ENCODE measurements around the gene MYH7.
"Not testable (repeated sequence)": the region's sequence is repeated elsewhere in the genome, so short reads cannot be mapped to it uniquely, and the experiment has no call there.

MYH7 gene

DNA sequence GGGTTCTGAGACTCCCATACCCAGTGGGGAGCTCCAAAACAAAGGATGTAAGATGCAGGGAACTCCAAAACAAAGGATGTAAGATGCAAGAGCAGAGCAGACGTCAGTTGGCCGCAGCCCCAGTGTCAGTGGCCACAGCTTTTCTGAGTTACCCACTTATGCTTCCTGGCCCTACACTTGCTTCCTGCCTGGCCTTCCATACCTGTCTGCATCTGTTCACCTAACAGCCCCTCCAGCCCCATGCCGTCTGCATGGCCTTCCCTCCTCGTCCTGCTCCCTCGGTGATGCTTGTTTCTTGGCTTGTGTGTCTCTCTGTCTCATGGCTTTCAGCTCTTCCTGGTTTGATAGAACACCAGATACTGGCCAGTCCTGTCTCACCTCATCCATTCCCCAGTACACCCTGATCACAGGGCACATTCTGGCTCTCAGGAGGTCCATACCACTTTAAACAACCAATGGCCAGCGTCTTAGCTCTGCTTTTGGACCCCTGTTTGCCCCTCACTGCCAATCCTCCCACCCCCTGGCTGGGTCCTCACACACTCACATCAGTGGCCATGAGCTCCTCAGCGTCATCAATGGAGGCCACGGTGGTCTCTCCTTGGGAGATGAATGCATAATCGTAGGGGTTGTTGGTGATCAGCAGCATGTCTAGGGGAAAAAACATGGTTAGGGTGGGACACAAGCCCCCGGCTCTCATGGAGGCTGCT, 5.3 kb downstream of the MYH7 start:
- DNase-seq (ENCODE audit: low read depth) = no peak

DNA sequence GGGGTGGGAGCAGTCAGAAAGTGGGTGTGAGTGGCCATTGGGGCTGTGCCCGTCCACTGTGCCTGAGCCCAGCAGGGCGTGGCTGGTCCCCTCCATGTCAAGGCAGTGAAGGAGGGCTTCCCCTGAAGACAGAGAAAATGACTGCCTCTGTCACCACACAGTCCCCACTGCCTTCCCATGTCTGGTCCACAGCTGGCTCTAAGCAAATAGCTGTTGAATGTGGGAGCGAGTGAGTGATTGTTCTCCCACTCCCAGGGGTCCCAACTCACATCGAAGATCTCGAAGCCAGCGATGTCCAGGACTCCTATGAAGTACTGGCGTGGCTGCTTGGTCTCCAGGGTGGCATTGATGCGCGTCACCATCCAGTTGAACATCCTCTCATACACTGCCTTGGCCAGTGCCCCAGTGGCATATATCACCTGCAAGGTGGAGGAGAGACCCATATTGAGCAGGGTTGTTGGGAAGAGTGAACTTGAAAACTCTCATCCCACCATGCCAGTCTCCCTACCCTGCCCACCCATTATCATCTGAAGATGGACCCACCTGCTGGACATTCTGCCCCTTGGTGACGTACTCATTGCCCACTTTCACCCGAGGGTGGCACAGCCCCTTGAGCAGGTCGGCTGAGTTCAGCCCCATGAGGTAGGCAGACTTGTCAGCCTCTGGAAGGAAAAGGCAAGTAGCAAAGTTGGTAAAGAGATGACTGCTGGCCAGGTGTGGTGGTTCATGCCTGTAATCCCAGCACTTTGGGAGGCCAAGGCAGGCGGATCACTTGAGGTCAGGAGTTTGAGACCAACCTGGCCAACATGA, 6.6 kb downstream of the MYH7 start:
- DNase-seq (ENCODE audit: low read depth) = no peak

DNA sequence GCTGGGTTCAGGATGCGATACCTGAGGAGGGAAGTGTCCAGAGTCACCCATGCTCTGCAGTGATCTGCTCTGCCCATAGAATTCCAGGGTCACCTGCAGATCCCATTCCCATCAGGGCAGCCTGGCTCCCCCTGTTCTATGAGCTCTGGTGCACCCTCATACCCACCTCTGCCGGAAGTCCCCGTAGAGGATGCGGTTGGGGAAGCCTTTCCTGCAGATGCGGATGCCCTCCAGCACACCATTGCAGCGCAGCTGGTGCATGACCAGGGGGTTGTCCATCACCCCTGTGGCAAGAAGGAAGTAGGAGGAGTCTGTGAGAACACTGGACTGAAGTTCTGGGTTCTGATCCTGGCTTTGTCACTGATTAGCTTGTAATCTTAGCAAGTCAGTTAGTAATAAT, 9.7 kb downstream of the MYH7 start:
- DNase-seq (ENCODE audit: low read depth) = not testable (repeated sequence)

DNA sequence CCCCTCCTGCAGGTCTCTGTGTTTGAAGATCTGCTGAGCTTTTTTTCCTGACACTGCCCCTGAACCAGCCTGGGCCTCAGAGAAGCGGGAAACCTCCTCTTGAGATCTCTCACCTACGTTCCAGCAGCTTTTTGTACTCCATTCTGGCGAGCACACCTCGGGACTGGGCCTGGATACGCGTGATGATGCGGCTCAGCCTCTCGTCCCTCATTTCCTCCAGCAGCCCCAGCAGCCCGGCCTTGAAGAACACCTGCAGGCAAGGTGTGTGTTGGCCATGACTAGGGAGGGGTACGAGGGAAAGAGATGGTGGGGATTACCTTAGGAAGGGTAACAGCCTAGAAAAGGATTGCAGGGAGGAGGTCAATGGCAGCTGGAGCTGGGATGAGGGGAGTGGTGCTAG, 10.3 kb downstream of the MYH7 start:
- no peak for DNase-seq (ENCODE audit: low read depth)

DNA sequence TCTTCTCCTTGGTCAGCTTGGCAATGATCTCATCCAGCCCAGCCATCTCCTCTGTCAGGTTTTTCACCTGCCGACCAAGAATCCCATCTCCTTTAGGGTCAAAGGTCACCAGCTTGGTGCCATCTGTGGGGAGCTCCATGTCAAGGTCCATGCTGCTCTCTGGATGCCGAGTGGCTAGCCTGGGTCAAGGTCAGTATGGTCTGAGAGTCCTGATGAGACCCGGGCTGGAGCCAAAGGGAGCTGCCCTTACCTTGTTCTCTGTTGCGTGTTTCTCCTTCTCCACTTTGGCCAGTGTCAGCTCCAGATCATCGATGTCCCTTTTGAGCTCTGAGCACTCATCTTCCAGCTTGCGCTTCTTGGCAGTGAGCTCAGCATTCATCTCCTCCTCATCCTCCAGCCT, 11.8 kb downstream of the MYH7 start:
- DNase-seq (ENCODE audit: low read depth) = no peak

DNA sequence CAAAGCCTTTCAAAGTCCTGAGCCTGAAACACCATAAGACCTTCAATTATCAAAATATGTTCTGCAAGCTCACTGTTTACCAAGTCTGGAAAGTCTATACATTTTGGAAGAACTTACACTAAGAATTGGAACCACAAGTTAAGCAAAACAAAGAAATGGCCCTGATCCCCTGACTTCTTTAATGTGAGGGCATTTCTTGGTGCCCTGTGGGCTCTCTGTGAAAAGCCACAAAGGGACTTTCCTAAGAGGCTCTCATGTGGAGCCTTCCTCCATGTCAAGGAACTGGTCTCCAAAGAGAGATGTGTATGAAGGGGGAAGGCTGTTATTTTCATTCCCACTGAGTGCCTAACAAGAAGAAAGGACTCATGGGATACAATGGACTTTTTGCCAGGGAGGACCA, 13.9 kb downstream of the MYH7 start:
- no peak for DNase-seq (ENCODE audit: low read depth)

DNA sequence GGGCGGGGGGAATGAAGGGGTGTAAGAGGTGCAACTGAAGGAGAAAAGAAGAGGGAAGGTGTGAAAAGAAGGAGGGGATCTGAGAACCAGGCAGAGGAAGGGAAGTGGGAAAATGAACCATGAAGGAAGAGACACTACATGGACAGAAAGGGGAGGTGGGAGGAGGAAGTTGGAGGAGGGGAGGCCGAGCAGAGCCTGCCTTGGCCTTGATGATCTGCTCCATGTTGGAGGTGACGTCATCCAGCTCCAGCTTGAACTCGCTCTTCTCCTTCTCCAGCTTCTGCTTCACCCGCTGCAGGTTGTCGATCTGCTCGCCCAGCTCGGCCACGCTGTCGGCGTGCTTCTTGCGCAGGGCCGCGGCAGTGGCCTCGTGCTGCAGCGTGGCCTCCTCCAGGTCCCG, 15.8 kb downstream of the MYH7 start:
- not testable (repeated sequence) for DNase-seq (ENCODE audit: low read depth)

DNA sequence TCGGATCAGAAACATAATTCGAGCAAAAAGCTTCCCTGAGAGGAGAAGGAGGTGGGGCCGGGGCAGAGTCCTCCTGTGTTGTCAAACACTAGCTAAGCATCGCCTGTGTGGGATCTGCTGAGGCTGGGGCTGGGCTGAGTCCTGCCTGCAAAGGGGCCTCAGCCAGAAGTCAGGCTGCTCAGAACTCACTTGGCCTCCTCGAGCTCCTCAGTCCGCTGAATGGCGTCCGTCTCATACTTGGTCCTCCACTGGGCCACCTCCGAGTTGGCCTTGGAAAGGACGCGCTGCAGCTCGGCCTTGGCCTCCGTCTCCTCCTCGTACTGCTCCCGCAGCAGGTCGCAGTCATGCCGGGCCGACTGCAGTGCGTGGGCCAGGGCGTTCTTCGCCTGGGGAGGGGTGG, 17.4 kb downstream of the MYH7 start:
- DNase-seq (ENCODE audit: low read depth) = no peak

DNA sequence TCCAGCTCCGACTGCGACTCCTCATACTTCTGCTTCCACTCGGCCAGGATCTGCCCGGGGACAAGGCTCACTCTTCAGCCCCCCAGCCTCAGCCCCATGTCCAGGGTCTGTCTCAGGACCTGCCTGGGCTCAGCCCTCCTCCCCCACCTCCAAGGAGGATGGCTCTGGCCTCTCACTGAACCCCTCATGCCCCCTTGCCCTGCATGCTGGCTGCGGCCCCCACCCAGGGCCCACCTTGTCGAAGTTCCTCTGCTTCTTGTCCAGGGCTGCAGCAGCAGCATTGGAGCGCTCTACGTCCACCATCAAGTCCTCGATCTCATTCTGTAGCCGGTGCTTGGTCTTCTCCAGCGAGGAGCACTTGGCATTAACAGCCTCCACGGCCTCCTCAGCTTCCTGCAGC, 18.2 kb downstream of the MYH7 start:
- not testable (repeated sequence) for DNase-seq (ENCODE audit: low read depth)

DNA sequence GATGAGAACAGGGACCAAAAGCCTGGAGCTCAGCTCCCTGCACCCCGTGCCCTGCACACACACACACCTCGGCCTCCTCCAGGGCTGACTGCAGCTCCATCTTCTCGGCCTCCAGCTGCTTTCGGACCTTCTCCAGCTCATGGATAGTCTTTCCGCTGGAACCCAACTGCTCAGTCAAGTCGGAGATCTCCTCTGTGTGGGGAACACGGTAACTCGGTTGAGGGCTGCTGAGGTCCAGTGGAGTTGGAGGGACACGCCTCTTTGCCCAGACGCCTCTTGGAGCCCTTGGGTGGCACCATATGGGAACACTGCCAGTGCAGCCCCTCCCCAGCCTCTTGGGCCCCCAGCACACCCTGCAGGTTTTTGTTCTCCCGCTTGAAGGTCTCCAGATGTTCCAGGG, 18.7 kb downstream of the MYH7 start:
- DNase-seq (ENCODE audit: low read depth) = no peak

DNA sequence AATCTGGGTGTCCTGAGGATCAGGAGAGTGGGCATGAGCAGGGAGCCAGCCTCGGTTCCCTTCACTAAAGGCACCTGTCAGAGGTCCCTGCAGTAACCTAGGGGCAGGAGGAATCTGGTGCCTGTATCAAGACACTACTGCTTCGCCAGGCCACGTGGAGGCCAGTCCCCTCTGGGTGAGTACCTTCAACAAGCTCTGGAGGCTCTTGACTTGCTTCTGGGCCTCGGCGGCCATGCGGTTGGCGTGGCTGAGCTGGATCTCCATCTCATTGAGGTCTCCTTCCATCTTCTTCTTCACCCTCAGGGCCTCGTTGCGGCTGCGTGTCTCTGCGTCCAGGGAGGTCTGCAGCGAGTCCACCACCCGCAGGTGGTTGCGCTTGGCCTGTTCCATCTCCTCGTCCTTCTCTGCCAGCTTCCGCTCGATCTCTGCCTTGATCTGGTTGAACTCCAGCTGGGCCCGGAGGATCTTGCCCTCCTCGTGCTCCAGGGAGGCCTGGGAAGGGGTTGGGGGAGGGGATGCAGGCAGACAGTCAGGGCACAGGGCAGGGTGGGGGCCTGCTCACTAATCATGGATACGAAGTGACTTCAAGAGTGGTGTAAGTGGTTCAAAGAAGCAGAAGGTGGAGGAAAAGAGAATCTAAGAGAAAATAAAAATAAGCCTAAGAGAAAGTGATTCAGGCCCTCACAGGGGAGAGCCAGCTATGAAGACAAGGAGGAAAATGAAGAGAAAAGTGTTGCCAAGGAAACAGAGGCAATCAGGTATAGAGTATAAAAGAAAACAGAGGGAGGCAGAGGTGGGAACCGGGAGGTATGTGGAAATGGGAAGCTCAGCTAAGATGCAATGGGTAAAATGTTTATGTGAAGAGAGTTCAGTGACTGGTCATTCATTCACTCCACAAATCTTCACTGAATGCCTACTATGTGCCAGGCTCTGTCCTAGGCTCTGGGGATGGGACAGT, 19.4 kb downstream of the MYH7 start:
- no peak for DNase-seq (ENCODE audit: low read depth)

DNA sequence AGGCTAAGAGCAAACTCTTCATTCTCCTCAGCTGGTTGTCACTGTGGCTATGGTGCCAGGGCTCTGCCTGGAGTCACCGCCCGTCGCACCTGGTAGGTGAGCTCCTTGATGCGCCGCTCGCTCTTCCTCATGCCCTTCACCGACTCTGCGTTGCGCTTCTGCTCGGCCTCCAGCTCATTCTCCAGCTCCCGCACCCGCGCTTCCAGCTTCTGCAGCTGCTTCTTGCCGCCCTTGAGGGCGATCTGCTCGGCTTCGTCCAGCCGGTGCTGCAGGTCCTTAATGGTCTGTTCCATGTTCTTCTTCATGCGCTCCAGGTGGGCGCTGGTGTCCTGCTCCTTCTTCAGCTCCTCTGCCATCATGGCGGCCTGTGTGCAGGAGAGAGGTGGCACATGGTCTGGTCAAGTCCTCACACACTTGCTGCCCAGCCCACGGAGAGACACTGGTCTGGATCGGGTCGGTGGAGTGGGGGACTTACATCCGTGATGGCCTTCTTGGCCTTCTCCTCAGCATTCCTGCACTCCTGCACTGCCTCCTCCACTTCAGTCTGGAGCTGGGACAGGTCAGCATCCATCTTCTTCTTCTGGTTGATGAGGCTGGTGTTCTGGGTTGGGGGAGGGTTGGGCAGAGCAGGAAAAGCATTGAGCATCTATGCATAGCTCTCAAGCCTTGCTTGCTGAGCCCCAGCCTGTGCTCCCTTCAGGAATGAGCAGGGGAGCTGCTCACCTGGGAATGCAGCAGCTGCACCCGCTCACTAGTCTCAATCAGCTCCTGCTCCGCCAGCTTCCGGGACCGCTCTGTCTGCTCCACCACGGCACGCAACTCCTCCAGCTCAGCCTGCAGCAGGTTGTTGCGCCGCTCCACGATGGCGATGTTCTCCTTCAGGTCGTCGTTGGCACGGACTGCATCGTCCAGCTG, 20.3 kb downstream of the MYH7 start:
- DNase-seq (ENCODE audit: low read depth) = no peak

DNA sequence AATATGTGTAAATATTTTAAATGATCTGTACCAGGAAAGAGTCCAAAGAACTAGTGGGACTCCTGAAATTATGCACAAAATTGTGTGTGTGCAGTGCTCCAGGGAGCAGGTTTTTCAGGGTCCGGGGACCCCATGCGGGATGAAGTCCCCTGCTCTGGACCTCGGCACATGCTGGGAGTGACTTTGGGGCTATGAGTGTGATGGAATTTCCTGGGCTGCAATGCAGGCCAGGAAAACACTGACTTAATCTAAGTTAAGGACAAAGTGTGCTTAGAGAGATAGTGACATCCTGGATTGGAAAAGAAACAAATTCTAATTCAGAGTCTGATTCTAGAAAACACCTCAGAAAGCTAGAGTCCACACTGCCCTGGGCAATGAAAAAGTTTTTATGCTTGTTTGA, 21.2 kb downstream of the MYH7 start:
- DNase-seq (ENCODE audit: low read depth) = no peak

DNA sequence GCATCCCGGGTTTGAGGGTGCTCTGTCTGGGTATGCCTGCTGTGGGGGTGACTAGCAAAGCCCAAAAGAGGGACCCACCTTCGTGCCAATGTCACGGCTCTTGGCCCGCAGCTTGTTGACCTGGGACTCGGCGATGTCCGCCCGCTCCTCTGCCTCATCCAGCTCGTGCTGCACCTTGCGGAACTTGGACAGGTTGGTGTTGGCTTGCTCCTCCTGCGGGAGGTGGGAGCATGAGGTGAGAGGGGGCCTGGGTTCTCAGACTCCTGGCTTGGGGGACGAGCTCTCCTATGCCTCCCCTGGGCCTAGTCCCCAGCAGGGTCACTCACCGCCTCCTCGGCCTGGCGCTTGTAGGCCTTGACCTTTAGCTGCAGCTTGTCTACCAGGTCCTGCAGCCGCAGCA, 21.8 kb downstream of the MYH7 start:
- DNase-seq (ENCODE audit: low read depth) = no peak

DNA sequence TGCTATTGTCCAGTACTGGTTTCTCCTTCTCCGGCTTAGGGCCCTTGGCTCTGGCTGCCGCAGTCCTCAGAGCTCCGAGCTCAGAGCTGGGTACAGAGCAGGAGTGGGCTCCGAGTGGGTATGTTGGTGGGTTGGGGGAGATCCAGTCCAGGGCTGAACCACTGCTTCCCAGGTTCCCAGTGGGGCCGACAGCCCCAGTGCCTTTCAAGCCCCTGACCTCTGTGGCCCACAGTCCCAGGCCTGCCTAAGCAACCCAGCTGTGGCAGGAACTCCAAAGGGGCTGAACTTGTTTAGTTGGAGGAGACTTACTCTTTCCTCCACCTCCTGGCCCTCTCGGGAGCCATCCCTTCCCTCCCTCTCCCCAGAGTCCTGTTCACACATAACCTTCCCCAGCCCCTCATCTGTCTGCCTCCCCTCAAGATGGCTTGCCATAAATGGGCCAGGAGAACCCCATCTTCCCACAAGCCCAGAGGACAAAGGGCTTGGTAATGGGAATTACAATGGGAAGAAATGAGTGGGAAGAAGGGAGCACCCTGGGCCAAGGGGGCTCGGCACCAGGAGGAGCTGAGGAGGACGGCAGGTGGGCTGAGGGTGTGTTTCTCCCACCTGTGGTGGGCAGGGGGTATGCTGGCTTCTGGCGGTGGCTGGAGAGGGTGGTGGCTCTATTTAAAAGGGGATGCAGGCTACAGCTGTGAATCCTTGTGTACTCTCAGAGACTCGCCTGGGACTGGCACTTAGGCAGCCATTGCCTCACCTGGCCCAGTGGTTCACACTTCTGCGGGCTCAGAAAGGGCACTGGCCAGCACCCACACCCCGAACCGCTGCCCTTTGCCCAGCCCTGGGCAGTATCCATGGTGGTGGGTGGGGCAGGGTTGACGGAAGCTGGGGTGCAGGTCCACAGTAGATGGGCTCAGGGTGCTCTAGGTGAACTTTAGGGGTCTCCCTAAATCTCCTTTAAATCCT, 23.6 kb downstream of the MYH7 start:
- DNase-seq (ENCODE audit: low read depth) = no peak

DNA sequence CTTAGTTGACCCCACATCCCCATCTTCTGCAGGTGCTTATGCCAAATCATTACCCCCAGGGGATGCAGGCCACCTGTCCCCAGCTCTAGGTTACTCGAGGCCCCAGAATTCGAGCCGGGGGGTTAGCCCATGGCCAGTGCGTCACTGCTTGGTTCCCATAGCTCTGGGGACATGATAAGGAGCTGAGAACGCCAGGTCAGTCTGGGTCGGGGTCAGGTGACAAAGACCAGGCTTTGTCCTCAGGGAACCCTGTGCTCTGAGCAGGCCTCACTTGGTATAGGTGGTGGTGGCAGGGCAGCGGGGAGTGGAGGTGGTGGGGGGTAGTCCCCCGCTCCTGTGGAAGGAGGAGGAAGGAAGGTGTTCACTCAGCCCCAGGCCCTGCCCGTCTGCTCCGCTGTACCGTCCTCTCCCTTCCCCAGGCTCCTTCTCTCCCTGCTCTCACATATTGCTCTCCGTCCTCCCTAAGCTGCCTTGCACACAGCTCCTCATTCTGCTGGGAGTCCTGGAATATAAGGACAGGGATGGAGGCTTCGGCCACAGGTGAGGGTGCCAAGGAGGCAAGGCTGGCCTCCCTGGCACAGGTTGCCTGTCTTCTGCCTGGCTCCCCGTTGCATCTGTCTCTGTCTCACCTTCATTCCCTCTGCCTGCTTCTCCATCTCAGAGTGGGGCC, 25.4 kb downstream of the MYH7 start:
- DNase-seq (ENCODE audit: low read depth) = no peak

DNA sequence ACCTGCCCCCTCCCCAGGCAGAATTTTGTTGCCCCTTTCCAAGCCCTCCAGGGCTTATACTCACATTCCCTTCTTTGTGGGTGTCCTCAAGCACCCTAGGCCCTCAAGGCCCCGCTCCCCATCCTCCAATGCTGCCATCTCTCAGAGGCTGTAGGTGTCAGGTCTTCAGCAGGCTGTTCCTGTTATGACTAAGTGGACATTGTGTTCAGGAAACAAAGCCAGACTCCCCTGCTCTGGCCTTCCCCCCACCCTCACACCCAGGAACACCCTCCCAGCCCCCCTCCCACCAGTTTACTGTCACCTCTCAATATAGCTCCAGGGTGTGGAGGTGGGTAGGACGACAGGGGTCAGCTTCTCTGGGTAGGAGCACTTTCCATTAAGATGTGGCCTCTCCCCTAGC, 26.0 kb downstream of the MYH7 start:
- DNase-seq (ENCODE audit: low read depth) = no peak

DNA sequence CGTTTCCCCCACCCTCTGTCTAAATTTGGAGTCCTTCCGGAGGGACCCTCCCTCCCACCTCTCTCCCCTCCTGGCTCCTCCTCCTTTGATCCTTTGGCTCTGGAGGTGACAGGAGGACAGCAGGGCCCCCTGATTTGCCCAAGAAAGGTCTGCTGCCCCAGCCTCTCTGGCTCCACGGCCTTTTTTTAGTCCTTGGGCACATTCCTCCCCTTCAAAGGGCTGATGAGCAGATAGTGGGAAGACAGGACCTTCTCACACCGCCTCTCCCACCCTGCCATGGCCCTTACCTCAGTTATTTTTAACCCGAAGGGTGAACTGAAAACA, 27.2 kb downstream of the MYH7 start:
- no peak for DNase-seq (ENCODE audit: low read depth)

DNA sequence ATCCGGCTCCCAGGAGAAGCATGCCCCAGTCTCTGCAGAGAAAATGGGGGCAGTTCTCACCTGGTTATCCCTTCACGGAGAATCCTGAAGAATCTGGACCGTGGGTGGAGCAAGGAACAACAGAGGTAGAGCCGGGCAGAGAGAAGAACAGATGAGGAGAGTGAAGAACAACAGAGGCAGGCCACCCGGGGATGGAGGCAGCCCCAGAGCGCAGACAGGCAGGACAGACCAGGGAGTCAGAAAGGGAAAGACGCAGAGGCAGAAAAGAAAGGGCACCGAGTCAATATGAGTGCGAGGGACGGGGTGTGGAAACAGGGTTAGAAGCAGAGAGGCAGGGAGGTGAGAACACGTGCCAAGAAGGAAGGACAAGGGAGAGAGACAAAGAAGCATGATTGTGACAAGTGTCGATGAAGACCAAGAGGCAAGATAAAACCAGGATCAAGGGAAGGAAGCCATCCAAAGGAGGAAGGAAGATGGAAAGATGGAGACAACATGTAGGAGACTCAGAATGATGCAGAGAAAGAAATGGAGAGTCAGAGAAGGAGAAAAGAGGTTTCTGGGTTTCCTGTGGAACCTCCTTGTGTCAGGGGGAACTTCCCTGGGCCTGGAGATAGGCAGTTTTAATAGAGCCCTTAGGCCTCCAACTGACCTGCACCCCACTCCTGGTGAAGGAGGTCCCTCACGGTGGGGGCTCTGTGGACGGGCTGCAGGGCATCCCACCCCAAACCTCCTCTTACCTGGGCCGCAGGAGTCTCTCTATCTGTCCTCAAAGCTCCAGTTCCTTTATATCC, 27.7 kb downstream of the MYH7 start, which contains the start of gene MYH6:
Gene MYH6, minus strand, starts transcription at position 758 of the 791 bp plus-strand sequence. CDS start 1,050 bp downstream, outside the sequence.
- no peak for DNase-seq (ENCODE audit: low read depth)
